Smooth muscle cell of the pulmonary artery (primary cell): ENCODE measurements around the gene CASR. TPM values are rescaled to one million over a fixed set of nuclear protein-coding genes. Genes with fewer than 3 reads are reported as not detected.

Experiments
- total RNA-seq: library from RNA; depleted of rRNA; stranded (reverse); fragments of >200 nt; gene quantifications from 2 replicates; pipeline ENCODE4 v1.2.3, GENCODE V29; 2014

CASR gene
- total RNA-seq = not detected in 2 replicates

DNA sequence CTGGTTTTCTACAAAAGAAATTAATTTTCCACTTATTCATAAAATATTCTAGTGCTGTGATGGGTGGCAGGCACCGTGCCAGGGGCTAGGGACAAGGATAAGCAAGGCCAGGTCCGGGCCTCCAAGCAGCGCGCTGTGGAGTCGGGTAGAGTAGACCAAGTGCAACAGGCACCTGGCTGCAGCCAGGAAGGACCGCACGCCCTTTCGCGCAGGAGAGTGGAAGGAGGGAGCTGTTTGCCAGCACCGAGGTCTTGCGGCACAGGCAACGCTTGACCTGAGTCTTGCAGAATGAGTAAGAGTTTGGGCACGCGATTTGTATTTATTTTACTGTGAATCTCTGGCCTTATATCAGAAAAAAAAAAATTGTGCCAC is at the start of gene CASR:
TSS of gene CASR (plus strand) at position 148 of the 372 bp plus-strand sequence. CDS start 70,522 bp downstream, outside the sequence.

DNA sequence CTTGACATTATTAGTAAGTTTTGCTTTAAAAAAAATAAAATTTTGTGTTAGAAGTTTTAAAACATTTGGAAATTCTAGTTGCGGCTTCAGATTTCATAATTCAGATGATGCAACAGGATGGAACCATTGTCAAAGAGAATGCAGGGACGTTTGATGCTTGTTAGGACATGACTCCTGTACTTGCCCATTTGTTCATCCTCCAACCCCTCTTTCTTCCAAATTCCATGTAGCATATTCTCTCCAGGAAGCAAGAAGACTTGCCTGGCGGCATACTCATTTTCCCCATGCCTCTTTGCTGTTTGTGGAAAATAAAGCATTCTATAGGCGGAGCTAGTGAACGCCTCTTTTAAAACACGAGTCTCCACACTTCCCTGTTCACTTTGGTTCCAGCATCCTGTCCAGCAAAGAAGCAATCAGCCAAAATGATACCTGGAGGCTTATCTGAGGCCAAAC is 141.4 kb downstream of the CASR start, which contains the start of gene CSTA:
TSS of gene CSTA (plus strand) at position 378 of the 453 bp plus-strand sequence. CDS start at position 423, 45 bp downstream.

Other genes with a start within 250 kb of the CASR start
- not detected in 2 replicates for gene ILDR1, start 161.4 kb upstream of the CASR start, total RNA-seq
- not detected in 2 replicates for gene CD86, start 128.3 kb upstream of the CASR start, total RNA-seq
- gene CSTA, start 141.6 kb downstream of the CASR start, total RNA-seq = 1.2 TPM in 1 of 2 replicates, not detected in the other
- 19.5 and 27.2 TPM in 2 replicates for gene MIX23, start 199.6 kb downstream of the CASR start, total RNA-seq
- 36.8 and 59.1 TPM in 2 replicates for gene FAM162A, start 200.5 kb downstream of the CASR start, total RNA-seq
- 4.3 and 7.4 TPM in 2 replicates for gene WDR5B, start 232.4 kb downstream of the CASR start, total RNA-seq